ENCODE data around the gene NCAPG. TPM values are rescaled to one million over a fixed set of nuclear protein-coding genes. Genes with fewer than 3 reads are reported as not detected.
"Not testable (repeated sequence)": the region's sequence is repeated elsewhere in the genome, so short reads cannot be mapped to it uniquely, and the experiment has no call there.

Gene NCAPG
- total and polyA plus RNA-seq, 4 donors: 15.4 to 22.2 (median 19.2) TPM

DNA sequence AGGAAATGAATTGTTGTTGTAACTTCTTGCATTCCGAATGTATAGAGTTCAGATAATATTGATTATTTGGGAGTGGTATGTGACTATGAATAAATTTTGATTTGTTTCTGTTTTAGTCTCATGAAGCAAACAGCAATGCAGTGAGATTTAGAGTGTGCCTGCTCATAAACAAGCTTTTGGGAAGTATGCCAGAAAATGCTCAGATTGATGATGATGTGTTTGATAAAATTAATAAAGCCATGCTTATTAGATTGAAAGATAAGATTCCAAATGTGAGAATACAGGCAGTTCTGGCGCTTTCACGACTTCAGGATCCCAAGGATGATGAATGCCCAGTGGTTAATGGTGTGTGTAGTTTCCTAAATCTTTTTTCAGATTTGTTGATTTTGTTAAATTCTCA is 2.0 kb downstream of the NCAPG start:
- no peaks in the 10 kb centered on the region for H3K36me3 ChIP-seq (ENCODE audit: control insufficient read depth, insufficient read depth, low read length)
- H3K4me3 ChIP-seq (ENCODE audit: low read depth, low read length): peak overlapping the region; percentile 16
- WGBS (ENCODE audit: insufficient coverage): 69% methylated on average over 2 of the region's 3 CpGs
- peaks cover 10% of the 10 kb centered on the region for H3K4me1 ChIP-seq (ENCODE audit: control insufficient read depth, insufficient read depth, low read length)
- DNase-seq (ENCODE audit: low read depth in 4 of 6, low spot score in 6 of 6): no peak
- H3K9me3 ChIP-seq (ENCODE audit: control insufficient read depth, insufficient read depth, low read length): no peaks in the 10 kb centered on the region
- H3K27me3 ChIP-seq (ENCODE audit: control insufficient read depth, insufficient read depth, low read length): no peaks in the 10 kb centered on the region
- H3K27ac ChIP-seq (ENCODE audit: low read depth, low read length): no peak overlapping the region

DNA sequence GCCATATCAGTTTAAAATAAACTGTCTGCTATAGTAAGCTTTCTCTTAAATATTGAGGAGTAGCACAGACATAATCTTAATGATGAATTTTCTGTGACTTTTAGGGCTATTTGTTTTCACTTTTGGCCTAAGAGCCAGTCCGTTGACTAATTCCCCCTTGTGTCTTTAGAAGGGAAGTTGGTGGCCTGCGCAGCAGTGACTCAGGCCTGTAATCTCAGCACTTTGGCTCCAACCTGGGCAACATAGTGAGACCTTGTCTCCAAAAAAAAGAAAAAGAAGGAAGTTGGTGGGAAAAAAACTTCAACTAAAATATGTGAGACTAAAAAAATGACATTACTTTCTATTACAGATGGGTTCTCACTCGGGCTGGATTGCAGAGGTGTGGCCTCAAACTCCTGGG is 3.4 kb downstream of the NCAPG start:
- Histone ChIP-seq H3K27ac (ENCODE audit: low read depth, low read length) (no peak overlapping the region), H3K36me3 (ENCODE audit: control insufficient read depth, insufficient read depth, low read length) (no peaks in the 10 kb centered on the region), H3K4me1 (ENCODE audit: control insufficient read depth, insufficient read depth, low read length) (peaks cover 5% of the 10 kb centered on the region), H3K9me3 (ENCODE audit: control insufficient read depth, insufficient read depth, low read length) (no peaks in the 10 kb centered on the region), H3K27me3 (ENCODE audit: control insufficient read depth, insufficient read depth, low read length) (no peaks in the 10 kb centered on the region), H3K4me3 (ENCODE audit: low read depth, low read length) (no peak overlapping the region)
- no peak for DNase-seq (ENCODE audit: low read depth in 4 of 6, low spot score in 6 of 6)
- 100% methylated on average over 1 of the region's 3 CpGs for WGBS (ENCODE audit: insufficient coverage)

DNA sequence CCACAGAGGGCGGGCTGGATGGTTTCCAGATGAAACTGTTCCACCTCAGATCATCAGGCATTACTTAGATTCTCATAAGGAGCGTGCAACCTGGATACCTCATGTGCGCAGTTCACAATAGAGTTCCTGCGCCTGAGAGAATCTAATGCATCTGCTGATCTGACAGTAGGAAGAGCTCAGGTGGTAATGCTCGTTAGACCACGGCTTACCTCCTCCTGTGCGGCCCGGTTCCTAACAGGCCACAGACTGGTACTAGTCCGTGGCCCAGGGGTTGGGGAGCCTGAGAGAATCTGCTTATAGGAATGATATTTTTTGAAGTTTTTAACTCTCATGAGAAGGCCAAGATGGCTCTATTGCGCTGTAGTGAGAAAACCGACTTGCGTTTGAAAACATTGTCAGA is 5.4 kb downstream of the NCAPG start:
- Histone ChIP-seq H3K4me1 (ENCODE audit: control insufficient read depth, insufficient read depth, low read length) (peaks cover 4% of the 10 kb centered on the region), H3K4me3 (ENCODE audit: low read depth, low read length) (no peak overlapping the region), H3K27me3 (ENCODE audit: control insufficient read depth, insufficient read depth, low read length) (no peaks in the 10 kb centered on the region), H3K27ac (ENCODE audit: low read depth, low read length) (no peak overlapping the region), H3K36me3 (ENCODE audit: control insufficient read depth, insufficient read depth, low read length) (no peaks in the 10 kb centered on the region), H3K9me3 (ENCODE audit: control insufficient read depth, insufficient read depth, low read length) (no peaks in the 10 kb centered on the region)
- WGBS (ENCODE audit: insufficient coverage): 98% methylated on average over 8 of the region's 12 CpGs
- no peak for DNase-seq (ENCODE audit: low read depth in 4 of 6, low spot score in 6 of 6)

DNA sequence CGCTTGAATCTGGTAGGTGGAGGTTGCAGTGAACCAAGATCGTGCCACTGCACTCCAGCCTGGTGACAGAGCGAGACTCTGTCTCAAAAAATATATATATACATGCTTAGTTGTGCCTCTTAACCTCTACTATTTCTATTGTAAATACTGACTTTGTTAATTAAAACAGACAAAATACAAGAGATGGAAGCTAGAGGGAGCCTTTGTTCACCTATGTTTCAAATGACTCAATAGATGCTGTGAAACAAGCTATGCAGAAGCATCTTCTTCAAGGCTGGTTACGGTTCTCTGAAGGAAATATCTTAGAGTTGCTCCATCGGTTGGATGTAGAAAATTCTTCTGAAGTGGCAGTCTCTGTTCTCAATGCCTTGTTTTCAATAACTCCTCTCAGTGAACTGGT is 6.2 kb downstream of the NCAPG start:
- H3K4me1 ChIP-seq (ENCODE audit: control insufficient read depth, insufficient read depth, low read length): no peaks in the 10 kb centered on the region
- peak in 4 of 6 donors; percentile 45 to 92 (median 65) for DNase-seq (ENCODE audit: low read depth in 4 of 6, low spot score in 6 of 6)
- WGBS (ENCODE audit: insufficient coverage): 23% methylated on average over 2 of the region's 5 CpGs
- H3K4me3 ChIP-seq (ENCODE audit: low read depth, low read length): no peak overlapping the region
- no peaks in the 10 kb centered on the region for H3K36me3 ChIP-seq (ENCODE audit: control insufficient read depth, insufficient read depth, low read length)
- no peaks in the 10 kb centered on the region for H3K27me3 ChIP-seq (ENCODE audit: control insufficient read depth, insufficient read depth, low read length)
- no peaks in the 10 kb centered on the region for H3K9me3 ChIP-seq (ENCODE audit: control insufficient read depth, insufficient read depth, low read length)
- no peak overlapping the region for H3K27ac ChIP-seq (ENCODE audit: low read depth, low read length)

DNA sequence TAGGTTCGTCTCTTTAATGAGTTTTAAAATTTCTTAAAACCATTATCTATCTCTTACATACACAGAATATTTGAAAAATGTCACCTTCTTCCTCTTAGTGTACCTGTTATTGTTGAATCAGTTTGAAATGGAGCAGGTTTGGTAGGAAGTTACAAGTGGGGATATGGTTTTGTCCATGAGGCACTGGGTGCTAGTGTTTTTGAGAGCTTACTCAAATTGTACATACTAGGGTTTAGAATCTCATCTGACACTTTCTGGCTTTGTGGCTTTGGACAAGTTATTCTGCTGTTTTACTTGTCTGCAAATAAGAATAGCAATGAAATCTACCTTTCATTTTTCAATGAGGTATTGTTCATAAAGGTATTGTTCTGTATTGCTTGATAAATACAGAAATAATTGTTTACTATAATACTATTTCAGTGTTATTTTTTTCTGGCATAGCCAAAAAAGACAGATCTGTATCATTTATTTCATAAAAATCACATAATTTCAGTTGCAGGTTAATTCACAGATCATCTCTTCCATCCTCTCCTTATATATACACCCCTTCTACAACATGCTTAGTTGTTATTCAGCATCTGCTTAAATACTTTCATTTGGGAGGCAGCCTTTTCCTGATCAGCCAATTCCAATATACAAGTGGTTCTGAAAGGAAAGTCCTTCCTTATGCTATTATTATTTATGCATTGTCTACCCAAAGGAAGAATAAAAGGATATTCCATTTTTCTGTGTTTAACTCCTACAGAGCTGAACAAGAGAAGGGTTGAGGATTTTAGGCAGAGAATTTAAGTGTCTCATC is 13.3 kb downstream of the NCAPG start:
- no peaks in the 10 kb centered on the region for H3K4me1 ChIP-seq (ENCODE audit: control insufficient read depth, insufficient read depth, low read length)
- peaks cover 2% of the 10 kb centered on the region for H3K36me3 ChIP-seq (ENCODE audit: control insufficient read depth, insufficient read depth, low read length)
- H3K27ac ChIP-seq (ENCODE audit: low read depth, low read length): no peak overlapping the region
- WGBS (ENCODE audit: insufficient coverage): no CpG with 5 or more reads among the region's 1 CpG
- H3K4me3 ChIP-seq (ENCODE audit: low read depth, low read length): no peak overlapping the region
- DNase-seq (ENCODE audit: low read depth in 4 of 6, low spot score in 6 of 6): no peak
- no peaks in the 10 kb centered on the region for H3K9me3 ChIP-seq (ENCODE audit: control insufficient read depth, insufficient read depth, low read length)
- H3K27me3 ChIP-seq (ENCODE audit: control insufficient read depth, insufficient read depth, low read length): no peaks in the 10 kb centered on the region

DNA sequence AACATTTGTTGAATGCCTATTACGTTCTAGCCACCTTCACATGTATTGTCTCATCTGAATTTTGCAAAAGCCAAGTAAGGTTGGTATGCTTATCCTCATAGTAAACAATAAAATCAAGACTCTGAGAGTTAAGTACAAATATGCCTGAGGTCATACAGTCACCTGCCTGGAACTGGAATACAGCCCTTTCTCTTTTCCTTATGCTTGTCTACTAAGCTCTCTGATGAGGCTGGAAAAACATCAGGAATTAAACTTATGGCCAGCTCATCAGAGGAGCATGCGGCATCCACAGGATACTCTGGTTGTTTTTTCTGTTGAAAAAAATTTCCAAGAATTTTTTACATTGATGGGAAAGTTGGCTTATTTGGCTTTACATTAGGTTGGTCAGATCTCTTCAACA is 35.5 kb downstream of the NCAPG start:
- H3K27me3 ChIP-seq (ENCODE audit: control insufficient read depth, insufficient read depth, low read length): no peaks in the 10 kb centered on the region
- H3K9me3 ChIP-seq (ENCODE audit: control insufficient read depth, insufficient read depth, low read length): no peaks in the 10 kb centered on the region
- no peaks in the 10 kb centered on the region for H3K36me3 ChIP-seq (ENCODE audit: control insufficient read depth, insufficient read depth, low read length)
- H3K27ac ChIP-seq (ENCODE audit: low read depth, low read length): no peak overlapping the region
- no peak for DNase-seq (ENCODE audit: low read depth in 4 of 6, low spot score in 6 of 6)
- H3K4me1 ChIP-seq (ENCODE audit: control insufficient read depth, insufficient read depth, low read length): no peaks in the 10 kb centered on the region
- no CpG with 5 or more reads among the region's 2 CpGs for WGBS (ENCODE audit: insufficient coverage)
- H3K4me3 ChIP-seq (ENCODE audit: low read depth, low read length): no peak overlapping the region

DNA sequence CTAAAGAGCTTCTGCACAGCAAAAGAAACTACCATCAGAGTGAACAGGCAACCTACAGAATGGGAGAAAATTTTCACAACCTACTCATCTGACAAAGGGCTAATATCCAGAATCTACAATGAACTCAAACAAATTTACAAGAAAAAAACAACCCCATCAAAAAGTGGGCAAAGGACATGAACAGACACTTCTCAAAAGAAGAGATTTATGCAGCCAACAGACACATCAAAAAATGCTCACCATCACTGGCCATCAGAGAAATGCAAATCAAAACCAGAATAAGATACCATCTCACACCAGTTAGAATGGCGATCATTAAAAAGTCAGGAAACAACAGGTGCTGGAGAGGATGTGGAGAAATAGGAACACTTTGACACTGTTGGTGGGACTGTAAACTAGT is 39.5 kb downstream of the NCAPG start:
- not testable (repeated sequence) for H3K4me1 ChIP-seq (ENCODE audit: control insufficient read depth, insufficient read depth, low read length); H3K9me3 ChIP-seq (ENCODE audit: control insufficient read depth, insufficient read depth, low read length); H3K4me3 ChIP-seq (ENCODE audit: low read depth, low read length); H3K27me3 ChIP-seq (ENCODE audit: control insufficient read depth, insufficient read depth, low read length); H3K36me3 ChIP-seq (ENCODE audit: control insufficient read depth, insufficient read depth, low read length); DNase-seq (ENCODE audit: low read depth in 4 of 6, low spot score in 6 of 6); H3K27ac ChIP-seq (ENCODE audit: low read depth, low read length)
- WGBS (ENCODE audit: insufficient coverage): no CpG with 5 or more reads among the region's 1 CpG

DNA sequence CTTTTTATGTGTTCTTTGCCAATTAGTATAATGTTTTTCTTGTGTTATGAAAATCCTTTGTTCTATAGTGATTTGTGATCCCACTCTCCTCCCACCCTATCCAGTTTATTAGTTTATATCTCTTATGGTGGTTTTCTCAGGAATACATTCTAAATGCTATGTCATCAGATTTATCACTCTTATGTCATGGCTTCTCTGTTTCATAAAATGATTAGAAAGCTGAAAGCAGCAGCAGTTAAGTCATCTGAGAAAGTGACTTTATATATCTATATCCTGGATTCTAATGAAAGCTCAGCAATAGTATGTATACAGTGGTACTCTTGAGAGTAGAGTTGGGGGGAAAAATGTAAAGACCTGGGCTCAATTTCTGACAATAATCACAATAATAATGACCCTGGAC is 41.2 kb downstream of the NCAPG start:
- Histone ChIP-seq H3K27me3 (ENCODE audit: control insufficient read depth, insufficient read depth, low read length) (no peaks in the 10 kb centered on the region), H3K36me3 (ENCODE audit: control insufficient read depth, insufficient read depth, low read length) (no peaks in the 10 kb centered on the region), H3K4me1 (ENCODE audit: control insufficient read depth, insufficient read depth, low read length) (no peaks in the 10 kb centered on the region), H3K9me3 (ENCODE audit: control insufficient read depth, insufficient read depth, low read length) (no peaks in the 10 kb centered on the region), H3K4me3 (ENCODE audit: low read depth, low read length) (no peak overlapping the region), H3K27ac (ENCODE audit: low read depth, low read length) (no peak overlapping the region)
- DNase-seq (ENCODE audit: low read depth in 4 of 6, low spot score in 6 of 6): no peak

DNA sequence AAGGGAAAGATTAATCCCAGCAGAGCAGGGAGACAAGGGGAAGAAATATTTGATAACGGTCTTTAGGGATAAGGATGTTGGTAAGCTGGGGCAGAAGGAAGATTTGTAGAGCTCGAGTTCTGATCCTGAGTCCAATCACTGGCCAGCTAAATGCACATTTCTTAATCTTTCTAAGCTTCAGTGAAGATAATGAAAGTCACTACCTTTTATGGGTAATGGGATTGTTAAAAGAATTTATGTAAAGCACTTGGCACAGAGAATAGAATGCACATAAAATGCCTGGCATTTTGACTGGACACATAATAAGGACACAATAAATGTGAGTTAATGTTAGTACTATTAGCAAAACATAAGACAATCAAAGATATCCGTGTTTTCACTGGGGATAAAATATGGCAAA is 43.3 kb downstream of the NCAPG start:
- no peak for DNase-seq (ENCODE audit: low read depth in 4 of 6, low spot score in 6 of 6)
- H3K4me3 ChIP-seq (ENCODE audit: low read depth, low read length): no peak overlapping the region
- H3K9me3 ChIP-seq (ENCODE audit: control insufficient read depth, insufficient read depth, low read length): no peaks in the 10 kb centered on the region
- H3K36me3 ChIP-seq (ENCODE audit: control insufficient read depth, insufficient read depth, low read length): no peaks in the 10 kb centered on the region
- no CpG with 5 or more reads among the region's 3 CpGs for WGBS (ENCODE audit: insufficient coverage)
- H3K27ac ChIP-seq (ENCODE audit: low read depth, low read length): no peak overlapping the region
- no peaks in the 10 kb centered on the region for H3K4me1 ChIP-seq (ENCODE audit: control insufficient read depth, insufficient read depth, low read length)
- no peaks in the 10 kb centered on the region for H3K27me3 ChIP-seq (ENCODE audit: control insufficient read depth, insufficient read depth, low read length)

DNA sequence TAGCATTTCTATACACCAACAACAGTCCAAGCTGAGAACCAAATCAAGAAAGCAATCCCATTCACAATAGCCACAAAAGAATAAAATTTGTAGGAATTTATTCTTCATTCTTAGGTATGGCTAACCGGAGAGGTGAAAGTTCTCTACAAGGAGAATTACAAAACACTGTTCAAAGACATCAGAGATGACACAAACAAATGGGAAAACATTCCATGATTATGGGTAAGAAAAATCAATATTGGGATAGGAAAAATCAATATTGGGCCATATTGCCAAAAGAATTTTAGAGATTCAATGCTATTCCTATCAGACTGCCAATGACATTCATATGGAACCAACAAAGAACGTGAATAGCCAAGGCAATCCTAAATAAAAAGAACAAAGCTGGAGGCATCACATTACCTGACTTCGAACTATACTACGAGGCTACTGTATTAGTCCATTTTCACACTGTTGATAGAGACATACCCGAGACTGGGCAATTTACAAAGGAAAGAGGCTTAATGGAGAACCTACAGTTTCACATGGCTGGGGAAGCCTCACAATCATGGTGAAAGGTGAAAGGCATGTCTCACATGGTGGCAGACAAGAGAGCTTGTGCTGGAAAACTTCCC is 49.1 kb downstream of the NCAPG start:
- Histone ChIP-seq H3K4me1 (ENCODE audit: control insufficient read depth, insufficient read depth, low read length) (no peaks in the 10 kb centered on the region), H3K36me3 (ENCODE audit: control insufficient read depth, insufficient read depth, low read length) (no peaks in the 10 kb centered on the region), H3K27me3 (ENCODE audit: control insufficient read depth, insufficient read depth, low read length) (no peaks in the 10 kb centered on the region), H3K27ac (ENCODE audit: low read depth, low read length) (no peak overlapping the region), H3K9me3 (ENCODE audit: control insufficient read depth, insufficient read depth, low read length) (peaks cover 3% of the 10 kb centered on the region), H3K4me3 (ENCODE audit: low read depth, low read length) (no peak overlapping the region)
- no CpG with 5 or more reads among the region's 5 CpGs for WGBS (ENCODE audit: insufficient coverage)
- DNase-seq (ENCODE audit: low read depth in 4 of 6, low spot score in 6 of 6): no peak

Measured in spinal cord (tissue), 10 donors.